ENCODE results near the gene SPTBN5. TPM values are rescaled to one million over a fixed set of nuclear protein-coding genes. Genes with fewer than 3 reads are reported as not detected.

The SPTBN5 gene
- total RNA-seq, 2 donors from 2014 or later, result 1.9 to 2.2 TPM

DNA sequence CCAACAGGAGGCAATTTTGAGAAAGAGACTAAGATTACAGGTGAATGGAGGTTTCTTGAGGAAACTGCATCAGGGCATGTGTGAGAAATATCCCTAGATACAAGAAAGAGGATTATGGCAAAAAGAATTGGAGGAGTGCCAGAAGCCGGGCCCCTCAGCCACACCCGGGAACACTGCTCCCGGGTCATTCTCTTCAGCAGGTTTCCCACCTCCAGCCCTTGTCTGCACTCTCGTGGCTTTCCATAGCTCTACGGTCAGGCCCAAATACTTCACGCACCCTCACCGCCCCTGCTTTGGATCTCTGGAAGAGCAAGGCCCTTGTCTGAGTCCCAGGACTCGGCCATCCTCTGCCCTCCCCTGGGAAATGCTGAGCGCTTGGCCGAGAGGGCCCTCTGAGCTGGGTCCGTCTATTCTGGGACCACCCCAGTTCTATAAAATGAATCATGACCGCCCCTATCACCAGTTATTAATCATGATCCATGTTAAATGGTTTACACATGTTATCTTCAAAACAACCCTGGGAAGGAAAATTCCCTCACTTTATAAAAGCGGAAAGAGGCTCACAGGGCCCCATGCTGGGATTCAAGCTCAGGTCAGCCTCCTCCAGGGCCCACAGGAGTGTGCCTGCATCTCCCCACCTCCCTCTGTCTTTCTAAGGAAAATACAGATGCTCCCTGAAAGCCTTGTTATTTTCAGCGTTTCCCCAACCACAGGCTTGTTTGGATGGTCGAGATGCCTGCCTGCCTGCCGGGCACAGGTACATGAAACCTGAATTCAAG, 38.8 kb upstream of the SPTBN5 start:
- H3K27ac Mint-ChIP-seq, result peak overlapping the region; percentile 100
- H3K27me3 Mint-ChIP-seq, result no peaks in the 10 kb centered on the region
- no peak for DNase-seq
- no peaks in the 10 kb centered on the region for H3K9me3 ChIP-seq (ENCODE audit: control insufficient read depth, low read length, poor library complexity, severe bottlenecking)
- ATAC-seq, result no peak
- H3K4me3 Mint-ChIP-seq, result no peak overlapping the region
- H3K36me3 Mint-ChIP-seq (ENCODE audit: low read depth), result no peaks in the 10 kb centered on the region
- H3K4me1 Mint-ChIP-seq, result peaks cover 44% of the 10 kb centered on the region

DNA sequence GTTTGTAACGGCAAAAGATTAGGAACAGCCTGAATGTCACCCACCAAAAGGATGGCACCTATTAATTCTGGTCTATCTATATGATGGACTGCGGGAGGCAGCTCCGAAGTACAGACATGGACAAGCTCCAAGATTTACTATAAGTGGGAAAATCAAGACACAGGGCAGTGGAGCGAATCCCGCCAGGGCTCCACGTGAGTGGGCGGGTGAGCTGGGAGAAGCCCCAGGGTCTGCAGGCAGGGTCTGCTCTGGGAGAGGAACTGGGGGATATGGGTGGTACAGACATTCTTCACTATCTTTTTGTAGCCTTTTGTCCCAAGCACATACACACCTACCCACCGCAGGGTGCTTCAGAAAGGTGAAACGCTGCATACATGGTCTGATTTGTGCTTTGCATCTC, 38.2 kb upstream of the SPTBN5 start:
- Mint-ChIP-seq H3K27me3 (no peaks in the 10 kb centered on the region), H3K36me3 (ENCODE audit: low read depth) (no peaks in the 10 kb centered on the region), H3K4me1 (peaks cover 44% of the 10 kb centered on the region), H3K4me3 (peak overlapping the region; percentile 12), H3K27ac (no peak overlapping the region)
- no peaks in the 10 kb centered on the region for H3K9me3 ChIP-seq (ENCODE audit: control insufficient read depth, low read length, poor library complexity, severe bottlenecking)
- ATAC-seq, result no peak
- no peak for DNase-seq

DNA sequence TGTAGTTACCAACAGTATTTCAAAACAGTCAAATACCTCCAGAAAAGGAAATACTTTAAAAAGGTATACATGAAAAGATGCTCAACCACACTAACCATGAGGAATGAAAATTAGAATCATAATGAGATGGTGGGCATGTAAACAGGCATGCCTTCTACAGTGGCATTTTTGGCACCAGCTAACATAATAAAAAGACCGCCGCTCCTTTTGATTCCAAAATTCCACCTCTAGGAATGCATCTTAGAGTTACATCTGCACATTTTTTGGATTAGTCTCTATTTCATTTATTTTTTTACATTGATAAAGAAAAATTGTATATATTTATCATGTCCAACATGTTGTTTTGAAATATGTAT, 37.0 kb upstream of the SPTBN5 start:
- H3K36me3 Mint-ChIP-seq (ENCODE audit: low read depth), result peaks cover 5% of the 10 kb centered on the region
- H3K27ac Mint-ChIP-seq, result no peak overlapping the region
- H3K4me1 Mint-ChIP-seq, result peaks cover 44% of the 10 kb centered on the region

DNA sequence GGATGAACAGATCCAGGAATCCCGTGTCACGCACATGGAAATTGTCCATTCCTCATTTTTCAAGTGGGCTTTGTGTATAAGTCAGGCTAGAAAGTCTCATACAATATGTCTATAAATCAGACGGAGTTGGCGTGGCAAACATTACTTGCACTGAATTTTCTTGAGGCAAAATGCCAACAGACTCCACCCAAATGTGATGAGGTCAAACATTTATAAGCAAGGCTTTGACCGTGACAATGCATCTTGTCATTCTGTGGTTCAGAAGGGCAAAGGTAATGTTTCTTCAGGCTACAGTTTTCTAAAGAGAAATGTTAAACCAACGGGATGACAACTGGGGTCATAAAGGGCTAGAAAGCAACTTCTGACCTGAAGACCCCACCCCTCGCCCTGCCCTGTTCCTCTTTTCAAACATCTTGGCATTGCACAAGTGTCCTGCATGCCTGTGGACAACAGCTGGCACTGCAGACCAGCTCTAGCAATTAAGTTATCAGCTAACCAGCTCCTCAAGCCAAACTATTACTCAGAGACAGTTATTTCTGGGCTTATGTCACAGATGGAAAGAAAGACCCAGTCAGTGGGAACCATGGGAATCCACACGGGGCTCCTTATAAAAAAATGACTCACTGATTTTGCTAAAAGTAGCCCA, 36.5 kb upstream of the SPTBN5 start:
- Mint-ChIP-seq H3K27me3 (no peaks in the 10 kb centered on the region), H3K36me3 (ENCODE audit: low read depth) (peaks cover 5% of the 10 kb centered on the region), H3K27ac (no peak overlapping the region), H3K4me3 (no peak overlapping the region), H3K4me1 (peaks cover 44% of the 10 kb centered on the region)
- ATAC-seq, result no peak
- no peaks in the 10 kb centered on the region for H3K9me3 ChIP-seq (ENCODE audit: control insufficient read depth, low read length, poor library complexity, severe bottlenecking)
- no peak for DNase-seq

More for the DNA sequence above, 37.0 kb upstream of the SPTBN5 start:
- H3K9me3 ChIP-seq (ENCODE audit: control insufficient read depth, low read length, poor library complexity, severe bottlenecking), result no peaks in the 10 kb centered on the region
- Mint-ChIP-seq H3K4me3 (no peak overlapping the region), H3K27me3 (no peaks in the 10 kb centered on the region)
- ATAC-seq (no peak), DNase-seq (no peak)

DNA sequence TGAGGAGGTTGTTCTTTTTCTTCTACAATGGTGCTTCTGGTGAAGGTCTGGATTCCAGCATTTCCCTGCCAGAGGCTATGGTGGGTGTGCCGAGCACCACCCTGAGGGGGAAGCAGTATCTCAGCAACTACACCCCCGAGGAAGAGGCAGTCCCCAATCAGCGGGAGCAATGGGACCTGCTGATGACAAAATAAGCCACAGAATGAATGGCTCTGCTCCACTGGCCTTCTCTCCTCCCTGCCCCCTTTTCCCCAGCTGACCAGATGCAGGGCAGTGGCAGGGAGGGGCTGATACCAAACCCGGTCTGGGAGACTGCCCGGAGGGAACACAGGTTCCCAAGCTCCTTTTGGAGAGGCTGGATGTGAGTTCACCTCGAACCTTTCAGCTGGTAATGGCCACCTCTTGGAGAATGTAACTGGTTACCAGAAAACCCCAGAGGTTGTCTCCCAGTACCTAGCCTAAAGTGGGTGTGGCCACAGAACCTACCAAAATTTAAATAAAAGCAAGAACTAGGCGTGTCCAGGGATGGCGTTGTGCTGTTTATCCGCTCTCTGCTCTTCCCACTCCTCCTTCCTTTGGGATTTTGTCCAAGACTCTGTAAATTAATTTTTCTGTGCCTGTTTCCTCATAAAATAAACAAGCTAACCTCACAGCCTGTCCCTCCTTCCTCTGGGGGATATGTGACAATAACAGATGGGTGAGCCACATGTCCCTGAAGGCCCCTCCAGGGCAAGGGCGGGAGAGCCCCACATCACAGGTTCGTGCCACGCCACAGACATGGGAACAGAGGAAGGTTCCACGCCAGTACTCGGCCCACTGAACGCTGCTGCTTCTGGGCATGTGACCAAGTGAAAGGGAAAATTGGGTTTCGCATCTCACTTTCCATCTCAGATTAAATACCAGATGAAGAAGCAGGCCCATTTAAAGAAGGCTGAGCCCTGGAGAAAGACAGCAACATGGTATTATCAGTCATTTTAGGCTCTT, 35.1 kb upstream of the SPTBN5 start:
- no peaks in the 10 kb centered on the region for H3K9me3 ChIP-seq (ENCODE audit: control insufficient read depth, low read length, poor library complexity, severe bottlenecking)
- Mint-ChIP-seq H3K27ac (peak overlapping the region; percentile 82), H3K36me3 (ENCODE audit: low read depth) (peaks cover 5% of the 10 kb centered on the region), H3K4me1 (peaks cover 36% of the 10 kb centered on the region), H3K27me3 (no peaks in the 10 kb centered on the region), H3K4me3 (peak overlapping the region; percentile 57)
- DNase-seq (no peak), ATAC-seq (peak; percentile 49)

DNA sequence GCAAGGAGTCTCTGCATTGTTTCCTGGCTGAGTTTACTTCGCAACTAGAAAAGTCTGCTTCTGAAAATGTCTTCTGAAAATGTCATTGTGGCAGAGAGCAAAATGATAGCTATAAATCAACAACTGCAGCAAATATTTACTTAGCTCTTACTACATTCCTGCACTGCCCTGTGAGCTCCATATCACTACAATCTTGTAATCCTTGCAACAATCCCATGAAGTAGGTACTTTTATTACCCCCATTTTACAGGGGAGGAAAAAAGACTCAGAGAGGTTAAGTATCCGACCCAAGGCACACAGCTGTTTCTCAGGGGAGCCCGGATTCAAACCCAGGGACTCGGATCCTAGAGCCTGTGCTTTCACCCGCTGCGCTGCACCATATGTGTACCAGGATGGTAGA, 34.2 kb upstream of the SPTBN5 start:
- no peak for ATAC-seq
- Mint-ChIP-seq H3K27ac (peak overlapping the region; percentile 82), H3K4me1 (peaks cover 31% of the 10 kb centered on the region)

DNA sequence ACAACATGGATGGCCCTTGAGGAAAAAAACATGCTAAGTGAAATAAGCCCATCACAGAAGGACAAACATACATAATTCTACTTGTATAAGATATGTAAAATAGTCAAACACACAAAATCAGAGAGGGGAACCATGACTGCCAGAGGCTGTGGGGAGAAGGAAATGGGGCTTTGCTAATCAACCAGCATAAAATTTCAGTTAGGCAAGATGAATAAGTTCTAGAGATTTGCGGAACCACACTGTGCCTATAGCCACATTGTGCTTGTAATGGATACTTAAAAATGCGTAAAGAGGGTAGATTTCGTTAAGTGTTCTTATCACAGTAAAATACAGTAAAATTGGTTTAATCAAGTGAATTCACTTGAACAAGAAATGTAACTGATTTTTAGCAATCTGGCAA, 33.7 kb upstream of the SPTBN5 start:
- H3K9me3 ChIP-seq (ENCODE audit: control insufficient read depth, low read length, poor library complexity, severe bottlenecking), result no peaks in the 10 kb centered on the region
- Mint-ChIP-seq H3K27ac (no peak overlapping the region), H3K27me3 (no peaks in the 10 kb centered on the region), H3K4me1 (peaks cover 33% of the 10 kb centered on the region), H3K36me3 (ENCODE audit: low read depth) (peaks cover 5% of the 10 kb centered on the region), H3K4me3 (no peak overlapping the region)
- no peak for ATAC-seq
- DNase-seq, result no peak

More for the DNA sequence above, 34.2 kb upstream of the SPTBN5 start:
- no peak for DNase-seq
- no peaks in the 10 kb centered on the region for H3K9me3 ChIP-seq (ENCODE audit: control insufficient read depth, low read length, poor library complexity, severe bottlenecking)
- Mint-ChIP-seq H3K4me3 (no peak overlapping the region), H3K27me3 (no peaks in the 10 kb centered on the region), H3K36me3 (ENCODE audit: low read depth) (peaks cover 5% of the 10 kb centered on the region)

DNA sequence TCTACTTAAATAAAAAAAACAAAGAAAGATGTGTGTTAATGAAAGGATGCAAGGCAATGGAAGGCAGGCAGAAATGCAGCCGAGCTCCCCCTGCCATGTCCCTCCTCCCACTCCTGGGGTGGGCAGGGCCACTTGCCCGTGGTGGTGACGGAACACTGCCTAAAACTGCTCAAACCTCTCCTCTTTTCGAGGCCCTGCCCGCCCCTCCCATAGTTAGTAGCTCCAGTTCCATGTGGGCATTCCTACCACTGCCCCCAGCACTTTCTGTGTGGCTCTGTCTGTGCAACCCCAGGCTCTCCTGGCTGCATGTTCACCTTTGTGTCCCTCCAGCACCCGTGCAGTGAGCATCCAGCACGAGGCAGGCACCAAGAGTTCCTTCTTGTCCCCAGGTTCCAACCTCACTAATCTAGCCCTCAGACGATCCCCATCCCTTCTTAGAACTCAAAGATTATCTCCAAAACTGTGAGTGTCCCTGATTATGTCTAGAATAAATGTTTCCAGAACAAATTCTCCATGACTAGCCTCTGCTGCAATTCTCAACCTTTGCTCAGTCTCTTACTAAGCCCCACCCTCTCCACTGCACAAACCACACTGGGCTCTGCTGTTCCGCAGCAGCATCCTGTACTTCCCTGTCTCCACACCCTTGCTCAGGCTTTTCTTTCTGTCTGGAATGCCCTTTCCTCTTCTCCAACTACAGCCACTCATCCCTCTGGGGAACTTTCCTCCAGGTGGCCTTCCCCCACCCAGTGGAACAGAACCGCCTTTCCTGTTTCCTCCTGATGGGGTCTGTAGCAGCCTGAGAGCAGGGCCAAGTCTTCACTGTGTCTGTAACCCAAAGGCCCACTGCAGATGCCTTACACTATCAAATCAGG, 32.6 kb upstream of the SPTBN5 start:
- H3K27me3 Mint-ChIP-seq, result no peaks in the 10 kb centered on the region
- peaks cover 37% of the 10 kb centered on the region for H3K4me1 Mint-ChIP-seq
- H3K4me3 Mint-ChIP-seq, result peak overlapping the region; percentile 79
- H3K9me3 ChIP-seq (ENCODE audit: control insufficient read depth, low read length, poor library complexity, severe bottlenecking), result no peaks in the 10 kb centered on the region
- DNase-seq, result no peak
- H3K36me3 Mint-ChIP-seq (ENCODE audit: low read depth), result peaks cover 5% of the 10 kb centered on the region
- H3K27ac Mint-ChIP-seq, result peak overlapping the region; percentile 94
- peak; percentile 61 for ATAC-seq

DNA sequence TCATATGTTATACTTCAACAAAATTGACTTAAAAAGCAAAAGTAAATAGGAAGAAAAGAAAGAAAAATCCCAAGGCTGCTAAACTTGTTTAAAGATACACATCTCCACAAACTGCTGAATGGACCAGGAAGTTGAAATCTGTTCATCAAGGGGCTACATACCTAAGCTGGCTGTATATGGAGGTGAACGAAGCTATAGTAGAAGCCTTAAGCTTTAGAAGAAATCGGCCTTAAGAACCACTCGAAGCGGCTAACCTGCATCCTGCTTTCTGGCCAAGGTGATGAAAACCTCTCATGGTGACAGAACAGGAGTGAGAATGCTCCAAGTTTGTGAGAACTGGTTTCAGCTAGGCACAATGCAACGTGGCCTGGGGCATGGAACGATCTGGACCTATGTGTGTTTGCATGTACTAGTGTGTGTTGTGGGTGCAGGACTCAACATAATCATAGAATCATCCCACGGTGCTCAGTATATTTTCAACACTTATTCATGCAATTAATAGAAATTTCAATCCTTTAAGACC, 31.3 kb upstream of the SPTBN5 start:
- peaks cover 5% of the 10 kb centered on the region for H3K36me3 Mint-ChIP-seq (ENCODE audit: low read depth)
- DNase-seq (no peak), ATAC-seq (no peak)
- peaks cover 43% of the 10 kb centered on the region for H3K4me1 Mint-ChIP-seq
- H3K9me3 ChIP-seq (ENCODE audit: control insufficient read depth, low read length, poor library complexity, severe bottlenecking), result no peaks in the 10 kb centered on the region
- H3K27ac Mint-ChIP-seq, result peak overlapping the region; percentile 94
- H3K27me3 Mint-ChIP-seq, result no peaks in the 10 kb centered on the region
- no peak overlapping the region for H3K4me3 Mint-ChIP-seq

DNA sequence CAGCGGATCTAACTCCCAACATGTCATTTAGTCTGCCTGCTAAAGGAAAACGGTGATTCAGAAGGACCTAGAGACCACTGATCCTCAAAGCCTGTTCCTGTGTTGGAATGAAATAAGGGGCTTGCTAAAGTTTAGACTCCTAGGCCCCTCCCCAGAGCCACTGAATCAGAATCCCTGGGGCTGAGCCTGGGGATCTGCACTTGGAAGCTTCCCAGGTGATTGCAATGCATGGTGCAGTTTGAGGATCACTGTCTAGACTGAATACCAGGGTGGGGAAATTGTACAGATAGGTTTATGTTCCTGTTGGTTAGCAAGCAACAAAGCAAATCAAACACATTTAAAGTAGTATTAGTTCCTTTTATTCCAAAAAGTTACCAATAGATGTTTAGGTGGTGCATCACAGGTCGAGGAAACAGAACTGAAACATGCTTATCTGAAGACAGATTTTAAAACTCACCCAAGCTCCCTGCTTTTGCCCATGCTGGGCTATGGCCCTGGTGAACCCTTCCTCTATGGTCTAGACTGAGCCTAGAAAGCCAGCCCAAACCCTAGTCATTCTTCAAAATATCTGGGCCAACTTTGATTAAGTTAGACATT, 29.6 kb upstream of the SPTBN5 start:
- no peak for ATAC-seq

DNA sequence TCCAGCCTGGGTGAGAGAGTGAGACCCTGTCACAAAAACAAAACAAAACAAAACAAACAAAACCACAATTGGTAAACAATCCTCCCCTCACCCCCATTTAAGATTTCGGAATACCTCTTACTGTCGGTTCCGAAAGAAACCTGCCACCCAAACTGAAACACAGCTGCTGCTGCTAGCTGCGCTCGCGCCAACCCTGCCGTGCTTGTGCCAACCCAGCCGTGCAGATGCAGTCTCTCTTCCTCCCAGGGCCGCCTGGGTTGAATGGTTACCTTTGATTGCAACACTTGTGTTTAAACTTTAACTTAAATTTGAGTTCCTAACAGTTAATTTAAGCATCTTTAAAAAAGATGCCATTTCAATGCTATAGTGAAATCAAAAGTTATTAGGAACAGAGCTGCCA, 28.5 kb upstream of the SPTBN5 start:
- no peak for DNase-seq
- no peak for ATAC-seq
- Mint-ChIP-seq H3K27ac (peak overlapping the region; percentile 69), H3K4me1 (peaks cover 41% of the 10 kb centered on the region), H3K36me3 (ENCODE audit: low read depth) (peaks cover 9% of the 10 kb centered on the region), H3K27me3 (no peaks in the 10 kb centered on the region), H3K4me3 (no peak overlapping the region)
- H3K9me3 ChIP-seq (ENCODE audit: control insufficient read depth, low read length, poor library complexity, severe bottlenecking), result no peaks in the 10 kb centered on the region

More for the DNA sequence above, 29.6 kb upstream of the SPTBN5 start:
- Mint-ChIP-seq H3K27ac (peak overlapping the region; percentile 69), H3K36me3 (ENCODE audit: low read depth) (peaks cover 7% of the 10 kb centered on the region), H3K27me3 (no peaks in the 10 kb centered on the region), H3K4me3 (no peak overlapping the region), H3K4me1 (peaks cover 42% of the 10 kb centered on the region)
- DNase-seq, result no peak
- H3K9me3 ChIP-seq (ENCODE audit: control insufficient read depth, low read length, poor library complexity, severe bottlenecking), result no peaks in the 10 kb centered on the region

DNA sequence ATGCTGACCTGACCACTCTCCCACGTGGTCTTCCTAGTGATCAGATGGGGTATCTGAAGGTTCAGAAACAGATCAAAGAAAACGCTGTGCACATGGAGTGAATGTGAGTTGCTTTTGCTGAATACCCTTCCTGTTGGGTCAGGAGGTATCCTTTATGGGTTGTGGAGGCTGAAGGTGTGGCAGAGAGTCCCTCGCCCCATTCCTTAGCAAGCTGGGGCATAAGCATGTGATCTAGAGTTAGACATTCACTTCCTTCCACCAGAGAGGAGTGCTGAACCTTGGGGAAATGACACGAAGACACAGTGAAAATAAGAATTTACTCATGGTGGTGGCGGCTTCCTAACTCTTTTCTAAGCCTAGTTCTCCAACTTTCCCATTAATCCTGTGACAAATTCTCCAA, 27.8 kb upstream of the SPTBN5 start:
- H3K27me3 Mint-ChIP-seq, result no peaks in the 10 kb centered on the region
- DNase-seq (no peak), ATAC-seq (no peak)
- peak overlapping the region; percentile 71 for H3K27ac Mint-ChIP-seq
- peak overlapping the region; percentile 28 for H3K4me3 Mint-ChIP-seq
- H3K9me3 ChIP-seq (ENCODE audit: control insufficient read depth, low read length, poor library complexity, severe bottlenecking), result no peaks in the 10 kb centered on the region
- H3K4me1 Mint-ChIP-seq, result peaks cover 34% of the 10 kb centered on the region
- H3K36me3 Mint-ChIP-seq (ENCODE audit: low read depth), result peaks cover 7% of the 10 kb centered on the region
